Chondrocyte (in vitro differentiated cells): ENCODE results near the gene ZNF880. TPM values are rescaled to one million over a fixed set of nuclear protein-coding genes. Genes with fewer than 3 reads are reported as not detected.

Source experiments
- DNase-seq: peaks from one replicate; pipeline ENCODE4 v3.0.0; 2021; ENCODE audit warnings: mixed read lengths, low spot score
- H3K27ac Mint-ChIP-seq: one replicate; pipeline ENCODE4 v1.8.0; 2021; ENCODE audit warnings: mild to moderate bottlenecking, moderate library complexity, mixed read lengths; ENCODE audit not compliant: unreplicated experiment
- H3K27me3 Mint-ChIP-seq: 2 replicates; pipeline ENCODE4 v1.8.0; 2021; ENCODE audit warnings: low read depth, mixed read lengths
- H3K36me3 Mint-ChIP-seq: 2 replicates; pipeline ENCODE4 v1.8.0; 2021; ENCODE audit warnings: low read depth, mixed read lengths
- H3K4me1 Mint-ChIP-seq: 2 replicates; pipeline ENCODE4 v1.8.0; 2021; ENCODE audit warnings: low read depth, mild to moderate bottlenecking, mixed read lengths
- H3K4me3 Mint-ChIP-seq: one replicate; pipeline ENCODE4 v1.8.0; 2021; ENCODE audit warnings: mild to moderate bottlenecking, moderate library complexity, mixed read lengths; ENCODE audit not compliant: unreplicated experiment
- H3K9me3 Mint-ChIP-seq: 2 replicates; pipeline ENCODE4 v1.8.0; 2021; ENCODE audit warnings: low read depth, mixed read lengths
- CTCF ChIP-seq: fragments of 200-600 bp; sonication (generic); IDR thresholded peaks from 2 replicates; pipeline ENCODE4 v1.5.0; 2021; ENCODE audit warnings: antibody characterized with exemption, mild to moderate bottlenecking, moderate library complexity
- total RNA-seq: library from RNA; stranded (reverse); gene quantifications from 3 replicates; pipeline ENCODE4 v1.2.1, GENCODE V29; 2021

ZNF880 gene
- total RNA-seq, 1 donor from 2014 or later = 3.2 TPM

GRCh38 chr19:52415711-52416110, 46.0 kb downstream of the ZNF880 start:
- no peak for TF ChIP-seq CTCF
- H3K27me3 Mint-ChIP-seq = no peaks in the 10 kb centered on the region
- no peaks in the 10 kb centered on the region for H3K4me1 Mint-ChIP-seq
- H3K9me3 Mint-ChIP-seq = peaks cover 80% of the 10 kb centered on the region
- H3K36me3 Mint-ChIP-seq = peaks cover 3% of the 10 kb centered on the region
- no peak overlapping the region for H3K27ac Mint-ChIP-seq
- no peak for DNase-seq
- H3K4me3 Mint-ChIP-seq = no peak overlapping the region

GRCh38 chr19:52428937-52429336, 59.2 kb downstream of the ZNF880 start, which contains the start of gene ZNF534:
Gene ZNF534, plus strand, starts transcription at chr19:52429148. Its CDS starts 2,327 bp downstream, at chr19:52431475.
- H3K36me3 Mint-ChIP-seq = peaks cover 3% of the 10 kb centered on the region
- H3K4me1 Mint-ChIP-seq = no peaks in the 10 kb centered on the region
- DNase-seq = no peak
- H3K27ac Mint-ChIP-seq = no peak within 1 kb of the TSS
- no peak within 1 kb of the TSS for H3K4me3 Mint-ChIP-seq
- TF ChIP-seq CTCF = no peak
- no peaks in the 10 kb centered on the region for H3K27me3 Mint-ChIP-seq
- H3K9me3 Mint-ChIP-seq = peaks cover 60% of the 10 kb centered on the region

Other genes starting within 250 kb of the ZNF880 start
- 12.8 to 18.6 TPM (median 13.6 TPM) in 3 replicates for gene ZNF616, start 230.0 kb upstream of the ZNF880 start, total RNA-seq
- 14.5 to 18.1 TPM (median 14.7 TPM) in 3 replicates for gene ZNF836, start 198.3 kb upstream of the ZNF880 start, total RNA-seq
- 210 to 236 TPM (median 228 TPM) in 3 replicates for gene PPP2R1A, start 179.9 kb upstream of the ZNF880 start, total RNA-seq
- gene ZNF766, start 100.3 kb upstream of the ZNF880 start, total RNA-seq = 12.8 to 15.3 TPM (median 13.9 TPM) in 3 replicates
- gene ZNF480, start 72.8 kb upstream of the ZNF880 start, total RNA-seq = 10.0 to 12.1 TPM (median 11.6 TPM) in 3 replicates
- 3.5 to 6.2 TPM (median 4.5 TPM) in 3 replicates for gene ZNF610, start 33.7 kb upstream of the ZNF880 start, total RNA-seq
- gene ZNF528, start 27.9 kb downstream of the ZNF880 start, total RNA-seq = 2.1 to 3.2 TPM (median 2.3 TPM) in 3 replicates
- not detected in 3 replicates for gene ZNF534, start 59.2 kb downstream of the ZNF880 start, total RNA-seq
- gene ZNF578, start 83.6 kb downstream of the ZNF880 start, total RNA-seq = not detected in 3 replicates
- gene ZNF808, start 157.7 kb downstream of the ZNF880 start, total RNA-seq = 19.1 to 24.5 TPM (median 20.0 TPM) in 3 replicates
- 10.9 to 15.2 TPM (median 11.3 TPM) in 3 replicates for gene ZNF701, start 200.4 kb downstream of the ZNF880 start, total RNA-seq